ENCODE measurements around the gene CRYBB2. TPM values are rescaled to one million over a fixed set of nuclear protein-coding genes. Genes with fewer than 3 reads are reported as not detected.

The CRYBB2 gene
- polyA plus RNA-seq, 1 of the 3 experiments (the other 2 are of a cell fraction): 0.69 TPM

GRCh38 chr22:25186140-25186539, 33.3 kb upstream of the CRYBB2 start:
- no peak overlapping the region for H2AFZ ChIP-seq (ENCODE audit: low read depth)
- H3K4me1 ChIP-seq (ENCODE audit: control insufficient read depth in 1 of 2, insufficient read depth in 2 of 2, low read depth in 1 of 2, low read length in 1 of 2): no peaks in the 10 kb centered on the region
- no peak overlapping the region for H3K4me2 ChIP-seq
- no peaks in the 10 kb centered on the region for H3K79me2 ChIP-seq (ENCODE audit: insufficient read depth)
- H4K20me1 ChIP-seq (ENCODE audit: insufficient read depth): no peaks in the 10 kb centered on the region
- no peak overlapping the region for H3K4me3 ChIP-seq (ENCODE audit: low read depth in 2 of 2, low read length in 1 of 2)
- no peak for DNase-seq
- no peaks in the 10 kb centered on the region for H3F3A ChIP-seq (replicated peaks; ENCODE audit: insufficient read depth)
- H3K36me3 ChIP-seq (replicated peaks in 1 of 2; ENCODE audit: control insufficient read depth in 1 of 2, insufficient read depth in 2 of 2, low read length in 1 of 2): peaks cover 5 to 29% of the 10 kb centered on the region in 2 experiments
- no peaks in the 10 kb centered on the region for H3K27me3 ChIP-seq (ENCODE audit: insufficient read depth)
- H3K9ac ChIP-seq: no peak overlapping the region
- no peak overlapping the region for H3K27ac ChIP-seq (ENCODE audit: low read depth in 2 of 2, low read length in 1 of 2)
- WGBS (ENCODE audit: low lambda C conversion rate): 97% methylated on average over 3 of the region's 3 CpGs
- H3K9me2 ChIP-seq: no peaks in the 10 kb centered on the region
- TF ChIP-seq SIN3A (IDR thresholded peaks at IDR 0.05; ENCODE audit: borderline replicate concordance, low read depth, low read length) (no peak), SMC3 (IDR thresholded peaks at IDR 0.05; ENCODE audit: low read depth, low read length) (no peak), RCOR1 (IDR thresholded peaks at IDR 0.05; ENCODE audit: low read length) (no peak), MEF2A (IDR thresholded peaks at IDR 0.05; ENCODE audit: borderline replicate concordance, low read depth) (no peak), EP300 (IDR thresholded peaks at IDR 0.05; ENCODE audit: borderline replicate concordance in 1 of 2, low read depth in 1 of 2, low read length in 1 of 2) (no peak), CHD2 (IDR thresholded peaks at IDR 0.05; ENCODE audit: low read length, partially characterized antibody) (no peak), FOSL2 (IDR thresholded peaks at IDR 0.05; ENCODE audit: borderline replicate concordance, low read depth) (no peak), TAF1 (IDR thresholded peaks at IDR 0.05; ENCODE audit: borderline replicate concordance, low read depth, low read length) (no peak), GATA2 (CRISPR knock-in tag; IDR thresholded peaks at IDR 0.05) (no peak), REST (IDR thresholded peaks at IDR 0.05; ENCODE audit: low read depth, low read length) (no peak), MAX (IDR thresholded peaks at IDR 0.05; ENCODE audit: low read depth) (no peak), YY1 (IDR thresholded peaks at IDR 0.05; ENCODE audit: low read depth) (no peak), FOXM1 (IDR thresholded peaks at IDR 0.05; ENCODE audit: low read depth) (no peak), RAD21 (IDR thresholded peaks at IDR 0.05; ENCODE audit: low read length) (no peak), ZBTB33 (IDR thresholded peaks at IDR 0.05; ENCODE audit: borderline replicate concordance, low read depth) (no peak), GABPA (IDR thresholded peaks at IDR 0.05; ENCODE audit: low read depth) (no peak)
- H3K9me3 ChIP-seq: no peaks in the 10 kb centered on the region
- ChIA-PET CTCF (interaction anchor here (1.1 to 6.6 kb wide), 5 partner anchors 11 to 587 kb away, joined by 3 to 41 read pairs (median 4); no protein-coding TSS in a partner anchor), POLR2A (no interaction called here)

Data from SK-N-SH (cell line).